GM19043 (cell line): ENCODE results near the gene CLEC16A.

Experiments
- ATAC-seq: cut with Tn5 transposase; IDR thresholded peaks from one replicate; pipeline ENCODE4 v1.9.1; 2021; ENCODE audit warnings: low read depth; ENCODE audit not compliant: unreplicated experiment

CLEC16A gene

DNA sequence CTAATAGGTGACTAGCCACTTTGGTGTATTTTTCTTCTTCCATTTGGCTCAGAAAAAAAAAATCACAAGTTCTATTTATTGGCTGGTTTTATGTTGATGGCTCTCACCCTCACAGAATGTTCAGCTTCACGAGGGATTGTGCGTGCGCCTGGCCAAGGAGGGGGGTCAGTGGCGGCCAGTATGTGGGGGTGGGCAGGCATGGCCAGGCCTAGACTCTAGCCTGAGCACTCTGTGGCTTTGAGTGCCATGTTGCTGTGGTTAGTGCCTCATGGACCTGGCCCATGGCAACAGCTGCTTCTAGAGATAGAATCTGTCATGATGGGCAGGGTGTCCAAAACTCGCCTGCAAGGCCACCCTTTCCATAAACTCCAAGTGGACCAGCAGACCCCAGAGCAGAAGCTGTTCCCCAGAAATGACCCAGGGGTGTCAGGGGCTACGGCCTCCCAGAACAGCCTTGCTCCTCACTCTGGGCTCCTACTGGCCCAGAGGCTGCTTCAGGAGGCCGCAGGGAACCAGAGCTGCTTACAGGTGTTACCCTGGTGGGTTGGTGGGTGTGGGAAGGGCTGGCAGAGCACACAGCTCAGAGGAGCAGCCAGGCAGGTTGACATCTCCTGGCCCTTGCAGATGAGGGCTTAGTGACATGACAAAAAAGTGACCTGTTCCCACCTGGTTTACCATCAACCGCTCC lies 186.8 kb downstream of the CLEC16A start:
- no peak for ATAC-seq

DNA sequence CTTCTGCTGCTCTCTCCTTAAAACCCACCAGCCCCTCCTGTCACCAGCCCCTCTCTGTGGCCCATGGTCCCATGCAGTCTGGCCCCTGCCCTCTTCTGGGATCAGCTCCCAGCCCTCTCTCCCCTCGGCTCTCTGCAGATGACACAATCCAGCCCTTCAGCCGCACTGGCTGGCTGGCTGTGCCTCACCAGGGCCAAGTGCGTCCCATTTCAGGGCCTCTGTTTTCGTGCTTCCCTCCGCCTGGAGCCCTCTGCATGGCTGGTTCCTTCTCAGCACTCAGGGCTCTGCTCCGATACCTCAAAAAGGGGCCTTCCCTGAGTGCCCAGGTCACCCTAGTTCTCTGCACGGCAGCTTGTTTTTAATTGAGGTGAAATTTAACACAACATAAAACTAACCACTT lies 187.3 kb downstream of the CLEC16A start:
- ATAC-seq, result no peak

DNA sequence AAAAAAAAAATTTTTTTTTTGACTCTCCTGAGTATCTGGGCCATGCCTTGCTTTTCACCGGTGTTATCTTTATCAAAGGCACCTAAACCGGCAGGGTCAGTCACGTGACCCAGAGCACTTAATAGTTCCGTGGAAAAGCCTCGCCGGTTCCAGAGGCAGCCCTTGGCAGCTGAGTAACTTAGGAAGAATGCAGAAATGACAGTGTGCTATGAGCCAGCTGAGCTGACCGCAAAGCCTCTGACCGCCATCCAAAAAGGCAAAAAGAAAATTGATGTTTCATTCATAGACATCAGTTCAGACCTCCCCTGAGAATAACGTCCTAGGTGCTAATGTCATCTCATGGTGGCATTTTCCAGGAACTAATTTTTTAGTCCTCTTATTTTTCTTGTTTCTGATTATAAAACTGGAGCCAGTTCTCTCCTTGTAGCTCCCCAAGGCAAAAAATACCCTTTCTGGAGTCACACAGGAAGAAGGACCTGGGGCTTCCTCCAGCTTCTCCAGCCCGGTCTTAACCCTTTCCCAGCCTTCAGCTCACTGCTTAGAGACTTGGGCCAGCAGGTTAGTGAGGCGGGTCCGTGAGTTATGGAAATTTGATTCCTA lies 189.1 kb downstream of the CLEC16A start:
- no peak for ATAC-seq

DNA sequence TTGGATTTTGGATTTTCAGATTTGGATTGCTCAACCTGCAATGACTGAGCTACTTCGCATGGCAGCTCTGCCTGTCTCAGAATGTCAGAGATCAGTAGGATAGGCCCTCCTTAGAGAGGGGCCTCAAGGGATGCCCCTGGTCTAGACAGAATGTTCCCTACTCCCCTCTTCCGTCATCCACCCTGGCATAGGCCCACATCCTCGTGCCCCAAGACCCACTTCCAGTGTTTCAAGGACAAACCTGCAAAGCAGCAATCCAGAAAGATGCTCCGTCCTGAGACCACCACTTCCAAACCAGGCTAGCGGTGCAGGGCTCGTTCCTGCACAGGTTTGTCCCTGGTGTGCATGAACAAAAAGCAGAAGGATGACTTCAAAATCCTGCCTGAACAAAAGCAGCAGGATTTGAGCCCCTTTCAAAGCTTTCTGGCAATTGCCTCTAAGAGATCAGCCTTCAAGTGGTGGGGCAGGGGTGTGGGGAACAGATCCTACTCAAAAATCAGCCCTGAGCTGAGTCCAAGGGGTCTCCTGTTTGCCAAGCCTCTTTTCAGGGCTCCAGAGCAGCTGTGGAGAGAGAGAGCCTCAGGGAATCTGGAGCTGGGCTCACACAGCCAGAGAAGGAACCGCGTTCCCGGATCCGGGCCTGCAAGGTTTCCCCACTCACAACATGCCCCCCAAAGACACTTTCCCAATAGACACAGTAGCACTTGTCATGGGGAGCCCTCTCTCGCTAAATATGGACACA lies 190.5 kb downstream of the CLEC16A start:
- ATAC-seq, result no peak

DNA sequence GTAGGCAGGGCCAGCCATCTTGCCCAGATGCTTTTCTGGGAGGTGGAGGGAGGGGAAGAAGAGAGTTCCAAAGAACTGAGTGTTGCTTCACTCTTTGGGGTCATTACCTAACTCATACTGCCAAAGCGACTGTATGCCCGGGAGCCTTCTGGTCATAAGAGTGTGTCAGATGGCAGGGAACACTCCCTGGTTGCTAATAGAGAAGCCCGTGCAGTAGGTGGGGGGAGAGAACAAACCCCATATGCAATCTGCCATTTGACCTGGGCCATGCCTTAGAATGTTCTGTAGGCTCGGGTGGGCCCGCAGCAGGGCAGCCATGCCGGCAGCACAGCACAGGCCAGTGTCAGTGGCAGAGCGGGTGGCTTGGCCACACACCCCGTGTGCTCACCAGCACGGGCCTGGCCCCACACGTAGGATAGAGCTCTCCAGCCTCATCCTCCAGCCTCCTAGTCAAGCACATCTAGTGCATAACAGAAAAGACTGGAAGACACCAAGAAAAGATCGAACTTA lies 191.2 kb downstream of the CLEC16A start:
- ATAC-seq, result no peak

DNA sequence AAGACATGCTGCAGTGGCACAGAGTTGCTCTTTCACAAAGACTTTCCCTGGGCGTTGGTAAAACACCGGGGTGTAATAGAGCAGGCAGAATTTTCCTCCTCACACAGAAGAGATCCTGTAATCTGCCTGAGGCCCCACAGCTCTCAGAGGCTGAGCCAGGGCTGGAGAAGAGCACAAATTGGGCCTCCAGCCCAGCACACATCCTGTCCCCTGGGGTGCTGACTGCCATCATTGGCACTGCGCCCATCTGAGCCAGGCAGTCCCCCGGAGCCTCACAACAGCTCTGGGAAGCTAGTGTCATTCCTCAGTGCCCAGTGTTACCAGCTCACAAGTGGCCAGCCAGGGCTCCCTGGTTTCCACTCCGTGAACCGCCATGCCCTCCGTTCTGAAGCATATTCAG lies 192.2 kb downstream of the CLEC16A start:
- ATAC-seq, result no peak

DNA sequence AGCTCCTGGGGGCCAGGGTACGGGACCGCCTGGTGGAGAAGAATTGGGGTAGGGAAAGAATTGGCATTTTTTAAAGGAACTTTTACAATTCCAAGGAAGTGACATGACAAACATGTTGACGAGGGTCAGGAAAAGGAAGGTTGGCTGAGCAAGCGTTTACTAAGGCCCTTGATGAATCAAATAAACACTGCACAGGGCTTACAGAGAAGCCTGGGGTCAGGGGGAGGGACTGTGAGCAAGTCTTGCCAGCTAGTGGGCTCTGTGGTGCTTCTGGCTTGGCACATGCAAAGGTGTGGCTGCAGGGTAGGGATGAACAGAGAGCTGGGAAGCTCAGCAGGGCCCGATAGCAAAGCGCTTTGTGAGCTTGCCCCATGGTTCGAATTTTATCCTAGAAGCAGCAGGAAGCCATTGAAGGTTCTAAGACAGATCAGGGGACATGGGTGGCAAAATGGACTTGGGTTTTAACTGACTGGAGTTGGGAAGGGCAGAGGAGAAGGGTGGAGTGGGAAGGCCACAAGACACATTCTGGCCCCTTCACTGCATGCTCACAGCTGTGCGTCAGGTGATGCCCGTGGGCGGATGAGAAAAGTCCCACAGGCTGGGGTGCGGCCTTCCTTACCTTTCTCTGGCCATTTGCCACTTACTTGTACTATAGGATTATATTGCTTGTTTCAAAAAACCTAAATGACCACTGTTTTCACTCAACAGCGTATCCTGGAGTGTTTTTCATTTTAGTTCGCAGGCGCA lies 193.8 kb downstream of the CLEC16A start:
- no peak for ATAC-seq

DNA sequence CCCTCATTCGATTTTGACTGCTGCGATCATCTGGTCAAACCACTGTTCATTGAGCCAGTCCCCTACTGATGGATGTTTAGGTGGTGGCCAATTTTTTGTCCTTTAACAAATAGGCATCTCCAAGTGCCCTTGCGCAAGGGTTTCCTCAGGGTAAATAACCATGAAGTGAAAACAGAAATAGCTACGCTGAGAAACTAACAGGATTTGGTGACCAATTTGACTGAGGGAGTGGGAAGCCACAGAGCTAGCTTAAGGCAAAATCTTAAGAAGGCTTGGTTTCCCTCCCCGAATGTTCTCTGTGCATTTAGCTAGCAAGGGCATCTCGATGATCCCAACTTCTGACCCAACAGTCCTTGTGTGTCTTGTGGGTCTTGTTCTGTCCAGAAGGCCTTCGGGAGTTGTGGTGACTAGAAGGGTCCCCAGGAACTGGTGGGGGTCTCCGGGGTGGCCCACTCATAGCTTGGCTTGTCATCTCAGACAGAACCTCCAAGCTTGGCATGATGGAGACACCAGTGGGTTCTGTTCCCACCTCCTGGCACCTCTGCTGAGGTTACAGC lies 194.5 kb downstream of the CLEC16A start:
- no peak for ATAC-seq

DNA sequence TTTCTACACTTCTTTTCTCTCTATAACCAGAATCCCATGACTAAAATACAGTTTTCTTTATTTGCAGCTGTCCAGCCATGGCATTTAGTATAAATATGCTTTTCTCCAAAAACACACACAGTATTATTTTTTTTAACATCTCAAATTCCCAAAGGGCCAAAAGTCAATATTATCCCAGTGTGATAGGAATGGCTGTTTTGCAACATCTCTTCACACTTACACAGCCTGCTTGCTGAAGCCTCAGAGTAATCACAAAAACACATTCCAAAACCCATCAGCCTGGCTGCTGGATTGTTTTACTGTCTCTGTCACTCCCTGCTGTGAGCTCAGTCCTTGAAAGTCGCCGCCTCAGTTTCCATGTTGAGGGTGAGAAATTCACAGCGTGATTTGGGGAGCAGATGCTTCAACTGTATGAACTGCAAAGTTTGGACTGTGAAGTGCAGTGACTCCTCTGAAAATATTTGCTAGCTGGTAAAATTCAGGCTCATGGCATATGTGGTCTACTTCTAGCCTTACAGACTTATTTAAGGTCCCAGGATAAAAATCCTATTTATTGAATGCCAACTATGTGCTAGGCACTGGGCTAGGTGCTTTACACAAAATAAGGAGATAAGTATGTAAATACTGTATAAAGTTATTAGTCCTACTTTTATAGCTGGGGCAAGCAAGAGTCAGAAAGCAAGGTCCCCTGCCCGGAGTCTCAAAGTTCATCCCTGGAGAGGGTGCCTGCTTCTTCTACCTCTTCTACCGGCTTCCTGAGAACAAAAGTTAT lies 195.1 kb downstream of the CLEC16A start:
- ATAC-seq, result no peak

DNA sequence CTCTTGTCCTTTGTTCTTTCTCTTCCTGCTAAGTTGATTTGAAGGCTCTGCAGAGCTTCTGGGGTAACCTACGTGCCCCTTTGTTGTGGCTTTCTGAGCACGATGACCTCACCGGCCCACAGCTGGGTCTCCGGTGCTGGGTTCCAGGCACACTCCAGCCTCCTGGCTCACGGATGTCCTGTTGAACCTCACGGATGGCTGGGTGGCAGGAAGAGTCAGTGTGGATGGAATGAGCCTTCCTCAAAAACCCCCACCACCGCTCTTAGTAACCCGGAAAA lies 195.7 kb downstream of the CLEC16A start:
- no peak for ATAC-seq

DNA sequence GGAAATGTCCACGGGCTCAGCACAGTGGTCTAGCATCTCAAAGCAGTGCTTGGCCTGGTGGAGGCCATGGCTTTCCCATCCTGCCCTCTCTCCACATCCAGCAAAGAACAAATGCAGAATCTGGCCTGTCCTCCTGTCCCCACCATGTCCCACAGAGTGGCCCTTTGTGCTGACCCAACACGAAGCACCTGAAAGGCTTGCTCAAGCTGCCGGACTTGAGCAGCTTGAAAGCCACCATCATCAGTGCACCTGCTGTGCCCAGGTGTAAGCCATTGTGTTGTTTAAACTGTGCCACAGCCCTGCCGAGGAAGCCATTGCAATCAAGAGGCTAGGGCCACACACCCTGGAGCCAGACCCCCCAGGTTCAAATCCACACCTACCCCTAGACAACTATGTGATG lies 196.1 kb downstream of the CLEC16A start:
- no peak for ATAC-seq

DNA sequence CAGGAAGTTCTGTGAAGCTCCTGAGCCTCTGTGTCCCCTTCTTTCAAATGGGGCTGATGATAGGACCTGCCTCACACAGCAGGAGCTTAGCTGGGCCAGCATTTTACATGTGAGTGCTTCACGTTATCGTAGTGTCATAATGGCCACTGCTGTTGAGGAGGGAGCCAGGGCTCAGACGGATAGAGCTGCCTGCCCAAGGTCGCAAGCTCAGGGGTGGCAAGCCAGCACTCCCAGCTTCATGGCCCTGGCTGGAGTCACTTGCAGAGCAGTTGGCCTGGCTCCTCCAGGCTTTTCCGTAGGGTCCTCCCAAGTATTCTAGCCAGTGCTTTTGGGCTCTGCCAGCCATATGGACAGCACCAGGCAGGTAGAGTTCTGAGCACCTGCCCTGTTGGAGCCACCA lies 196.5 kb downstream of the CLEC16A start:
- no peak for ATAC-seq

DNA sequence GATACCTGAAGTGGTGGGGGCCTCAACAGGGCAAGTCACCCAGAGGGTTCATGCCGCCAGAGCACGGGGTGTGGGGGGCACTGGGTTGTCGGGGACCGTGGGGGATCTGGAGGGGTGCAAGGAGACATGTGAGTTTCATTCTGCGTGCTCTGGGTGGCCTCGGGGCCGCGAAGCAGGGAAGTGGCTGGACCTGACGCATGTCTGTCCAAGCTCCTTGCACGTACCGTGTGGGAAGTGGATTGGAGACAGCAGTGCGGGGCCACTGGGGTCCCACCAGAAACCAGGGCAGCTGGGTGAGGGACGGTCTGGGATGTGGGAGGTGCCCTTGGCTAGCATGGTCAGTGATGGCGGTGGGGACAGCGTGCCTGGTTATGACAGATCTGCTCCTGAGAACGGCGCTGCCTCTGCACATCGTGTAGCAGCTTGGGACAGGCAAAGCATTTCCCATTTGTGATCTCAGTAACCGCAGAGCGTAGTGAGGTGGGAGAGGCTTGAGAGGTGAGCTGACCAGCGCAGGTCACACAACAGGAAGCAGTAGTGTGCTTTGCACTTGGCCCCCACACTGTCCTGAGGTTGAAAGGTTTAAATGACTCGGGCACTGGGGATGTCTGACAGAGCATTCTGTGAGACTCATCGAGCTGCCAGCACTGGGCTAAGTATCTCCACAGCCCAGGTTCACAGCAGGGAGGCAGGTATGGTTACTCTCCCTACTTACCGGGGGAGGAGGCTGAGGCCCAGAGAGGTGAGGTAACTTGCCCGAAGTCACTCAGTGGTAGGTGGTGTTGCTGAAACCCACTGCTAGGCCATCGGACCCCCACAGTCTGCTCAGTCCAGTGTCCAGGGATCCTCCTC lies 197.3 kb downstream of the CLEC16A start:
- no peak for ATAC-seq

DNA sequence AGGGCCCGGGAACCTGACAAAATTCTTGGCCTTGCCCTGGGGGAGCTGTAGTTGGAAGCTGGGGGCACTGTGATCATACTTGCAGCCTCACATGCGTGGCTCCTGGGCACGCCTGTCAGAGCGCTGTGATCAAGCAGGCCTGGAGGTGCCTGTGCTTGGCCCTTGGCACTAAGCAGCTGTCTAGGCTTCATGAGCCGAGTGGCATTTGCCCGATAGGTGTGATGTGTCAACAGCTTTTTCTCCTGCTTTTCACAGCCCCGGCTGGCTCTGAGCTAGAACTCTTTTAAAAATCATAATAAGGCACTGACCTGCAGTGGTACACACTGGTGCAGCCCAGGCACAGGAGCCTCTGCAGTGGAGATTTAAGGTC lies 197.9 kb downstream of the CLEC16A start:
- ATAC-seq, result no peak

DNA sequence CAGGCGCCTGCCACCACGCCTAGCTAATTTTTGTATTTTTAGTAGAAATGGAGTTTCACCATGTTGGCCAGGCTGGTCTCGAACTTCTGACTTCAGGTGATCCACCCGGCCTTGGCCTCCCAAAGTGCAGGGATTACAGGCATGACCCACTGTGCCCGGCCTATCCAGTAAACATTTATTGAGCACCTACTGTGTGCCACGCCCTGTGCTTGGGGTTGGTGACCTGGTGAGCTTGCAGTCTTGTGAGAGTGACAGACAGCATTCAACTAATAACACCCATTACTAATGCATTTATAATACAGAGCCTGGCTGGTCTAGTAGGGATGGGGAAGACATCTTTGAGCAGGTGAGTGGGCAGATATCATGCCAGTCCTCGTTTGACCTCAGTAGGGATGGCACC lies 198.6 kb downstream of the CLEC16A start:
- no peak for ATAC-seq

DNA sequence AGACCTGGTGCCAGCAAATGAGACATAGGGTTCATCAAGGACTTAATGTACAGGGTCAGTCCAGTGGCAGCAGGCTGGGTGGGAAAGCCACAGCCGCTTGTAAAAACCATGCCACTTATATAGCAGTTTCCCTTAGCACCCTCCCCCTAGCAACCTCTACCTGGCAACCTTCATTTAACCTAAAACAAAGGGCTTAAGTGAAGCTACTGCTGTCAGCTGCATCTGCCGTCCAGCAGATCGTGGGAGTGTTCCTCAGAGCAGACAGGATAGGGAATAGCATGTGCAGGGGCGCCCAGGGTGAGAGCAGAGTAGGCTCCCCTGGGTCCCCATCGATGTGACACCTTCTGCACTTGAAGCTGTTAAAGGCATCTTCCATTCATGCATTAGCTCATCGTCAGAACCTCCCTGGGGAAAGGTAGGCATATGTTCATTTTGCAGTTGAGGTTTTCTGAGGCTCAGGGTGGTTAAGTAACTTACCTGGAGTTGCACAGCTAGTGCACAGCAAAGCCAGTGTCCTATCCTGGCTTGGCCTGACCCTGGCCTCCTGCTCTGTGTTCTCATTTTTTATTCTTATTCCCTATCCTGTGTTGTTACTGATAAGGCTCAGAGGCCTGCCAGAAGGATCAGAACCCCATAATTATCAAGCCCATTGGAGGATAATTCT lies 199.1 kb downstream of the CLEC16A start:
- no peak for ATAC-seq

DNA sequence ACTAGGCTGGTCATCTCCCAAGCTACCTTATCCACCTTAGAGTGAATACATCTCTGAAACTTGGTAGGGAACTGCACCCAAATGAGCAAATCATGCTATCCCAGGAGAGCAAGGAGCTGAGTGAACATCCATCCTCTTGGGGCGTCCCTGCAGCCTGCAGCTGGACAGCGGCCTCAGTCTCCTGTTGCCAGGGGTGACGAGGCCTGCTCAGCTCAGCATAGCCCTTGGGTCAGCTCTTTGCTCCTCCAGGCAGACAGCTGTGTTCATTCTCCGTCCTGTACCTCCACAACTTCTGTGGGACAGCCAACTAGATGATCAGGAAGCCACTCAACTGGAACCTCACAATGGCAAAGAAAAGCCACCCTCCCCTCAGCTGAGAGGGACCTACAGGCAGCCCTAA lies 199.8 kb downstream of the CLEC16A start:
- no peak for ATAC-seq

DNA sequence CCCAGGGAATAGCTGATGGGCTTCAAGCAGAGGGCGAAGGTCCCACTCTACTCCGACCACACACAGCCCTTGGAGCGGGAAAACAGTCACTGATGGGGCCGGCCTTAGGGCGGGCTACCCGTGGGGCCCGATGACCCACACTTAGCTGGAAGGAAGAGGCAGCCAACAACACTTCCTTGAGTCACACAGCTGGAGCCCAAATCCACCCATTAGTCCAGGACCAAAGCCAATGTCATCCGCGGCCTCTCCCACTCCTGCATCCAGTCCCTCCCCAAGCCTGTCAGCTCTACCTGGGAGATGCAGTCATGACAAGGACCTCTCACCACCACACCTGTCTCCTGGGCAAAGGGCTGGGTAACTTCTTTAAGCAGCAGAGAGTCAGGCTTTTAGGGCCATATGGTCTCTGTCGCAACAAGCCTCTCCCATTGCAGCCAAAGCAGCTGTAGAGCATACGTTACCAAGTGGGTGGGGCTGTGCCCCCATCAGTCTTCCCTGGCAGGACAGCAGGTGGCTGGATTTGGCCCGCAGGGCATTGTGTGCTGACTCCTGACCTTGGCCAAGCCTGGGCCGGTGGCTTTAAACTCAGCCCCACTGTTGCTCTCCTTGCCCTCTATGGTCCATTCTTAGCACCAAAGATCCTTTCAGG lies 200.9 kb downstream of the CLEC16A start:
- no peak for ATAC-seq
